ENCODE measurements around the gene TMEM244.
"Not testable (repeated sequence)": the region's sequence is repeated elsewhere in the genome, so short reads cannot be mapped to it uniquely, and the experiment has no call there.

TMEM244 gene, protein sequence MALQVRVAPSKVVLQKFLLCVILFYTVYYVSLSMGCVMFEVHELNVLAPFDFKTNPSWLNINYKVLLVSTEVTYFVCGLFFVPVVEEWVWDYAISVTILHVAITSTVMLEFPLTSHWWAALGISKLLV

DNA sequence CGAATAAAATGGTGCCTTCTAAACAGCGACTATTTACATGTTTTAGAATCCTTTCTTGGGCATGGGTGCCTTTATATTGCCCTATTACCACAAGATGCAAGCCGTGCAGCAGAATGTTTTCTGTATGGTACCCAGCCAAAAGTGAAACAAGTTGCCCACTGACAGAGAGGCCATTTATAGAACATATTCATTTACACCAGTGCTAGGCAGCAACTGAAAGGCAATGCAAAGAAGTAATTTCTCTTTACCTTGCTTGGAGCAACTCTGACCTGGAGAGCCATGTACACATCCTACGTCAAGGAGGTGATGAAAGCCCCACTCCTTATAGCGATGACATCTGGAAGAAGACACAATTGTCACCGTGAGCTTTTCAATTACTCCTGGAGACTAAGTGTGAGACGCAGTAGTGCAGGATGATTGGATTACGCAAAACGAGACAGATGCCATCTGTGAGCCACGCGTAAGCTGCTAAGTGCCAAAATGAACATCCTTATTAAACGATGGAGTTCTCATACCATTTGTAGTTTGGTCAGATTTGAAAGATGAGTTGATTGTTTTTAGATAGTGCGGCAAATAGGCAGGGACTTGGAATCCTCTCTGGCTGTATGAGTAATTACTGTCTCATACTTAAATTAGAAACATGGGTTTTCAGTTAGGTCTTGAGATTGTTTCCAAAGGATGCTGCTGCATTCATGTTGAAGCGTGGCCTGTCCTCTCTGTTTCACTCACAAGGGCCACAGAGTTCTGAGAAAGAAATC lies at the start of gene TMEM244:
TMEM244 (minus strand) TSS at position 408 of the 758 bp plus-strand sequence; CDS start at position 281, 127 bp downstream.
- DNase-seq (ENCODE audit: low read depth): no peak

DNA sequence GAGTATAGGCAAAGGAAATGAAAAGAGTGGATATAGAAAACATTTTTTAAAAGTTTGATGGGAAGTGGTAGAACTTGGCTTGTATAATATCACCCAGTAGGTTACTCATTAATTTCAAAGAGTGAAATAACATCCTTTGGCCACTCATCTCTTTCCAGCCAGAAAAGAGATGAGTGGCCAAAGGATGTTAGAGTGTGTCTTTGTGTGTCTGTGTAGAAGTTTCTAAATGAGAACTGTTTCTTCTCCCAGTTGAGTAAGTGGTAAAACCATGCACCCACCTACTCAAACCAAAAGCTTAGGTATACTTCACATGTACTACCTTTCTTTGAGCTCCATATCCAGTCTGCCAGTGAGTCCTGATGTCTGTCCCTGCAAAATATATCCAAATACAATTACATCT lies 47.7 kb upstream of the TMEM244 start:
- DNase-seq (ENCODE audit: low read depth): no peak

DNA sequence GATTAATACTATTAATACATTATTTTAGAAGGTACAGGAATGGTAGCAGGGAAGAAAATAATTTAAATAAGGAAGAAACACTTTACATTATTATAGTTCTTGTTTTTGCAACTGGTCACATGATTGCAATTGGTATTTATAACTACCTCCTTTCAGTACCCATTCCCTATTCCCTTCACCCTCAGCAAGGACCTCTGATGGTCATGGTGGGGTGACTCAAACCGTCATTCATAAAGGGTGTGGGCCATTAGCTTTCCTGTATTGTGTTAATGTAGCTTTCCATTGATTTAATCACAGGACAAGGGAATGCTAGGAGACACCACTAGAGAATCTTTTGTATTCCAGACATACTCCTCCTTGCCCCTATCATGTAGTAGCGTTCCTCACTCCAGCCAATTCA lies 47.2 kb upstream of the TMEM244 start:
- no peak for DNase-seq (ENCODE audit: low read depth)

DNA sequence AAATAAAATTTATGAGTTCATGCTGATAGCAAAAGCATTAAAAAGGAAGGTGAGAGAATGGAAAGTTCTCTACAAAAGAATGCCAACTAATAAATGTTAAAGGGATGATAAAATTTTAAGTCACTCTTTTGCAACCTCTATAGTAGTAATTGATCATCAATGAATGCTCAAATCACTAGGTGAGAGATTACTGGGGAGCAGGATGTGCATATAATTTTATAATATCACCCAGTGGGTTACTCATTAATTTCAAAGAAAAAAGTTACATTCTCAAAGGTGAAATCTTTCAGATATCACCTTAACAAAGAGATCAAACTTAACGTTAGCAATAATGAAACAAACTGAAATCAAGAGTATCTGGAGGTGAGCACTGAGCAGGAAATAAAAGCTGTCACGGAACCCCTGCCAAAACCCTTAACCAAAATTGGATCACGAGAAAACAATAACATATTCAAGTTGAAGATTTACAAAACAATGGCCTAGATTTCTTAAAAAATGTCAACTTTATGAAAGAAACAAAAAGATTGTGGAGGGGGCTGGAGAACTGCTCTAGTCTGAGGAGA lies 45.5 kb upstream of the TMEM244 start:
- no peak for DNase-seq (ENCODE audit: low read depth)

DNA sequence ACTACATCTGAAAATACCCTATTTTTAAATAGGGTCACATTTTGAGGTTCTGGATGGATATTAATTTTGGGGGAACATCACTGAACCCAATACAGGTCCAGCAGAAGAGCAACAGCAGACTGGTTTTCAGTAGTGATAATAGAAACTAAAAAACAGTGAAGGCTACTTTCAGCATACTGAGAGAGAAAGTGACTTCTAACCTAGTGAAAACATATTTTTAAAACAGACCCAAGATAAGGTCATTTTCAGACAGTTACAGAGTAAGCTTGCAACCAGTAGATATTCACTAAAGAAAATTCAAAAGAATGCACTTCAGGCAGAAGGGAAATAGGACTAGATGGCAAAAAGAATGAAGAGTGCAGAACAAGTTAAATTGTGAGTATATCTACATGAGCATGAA lies 42.0 kb upstream of the TMEM244 start:
- DNase-seq (ENCODE audit: low read depth): no peak

DNA sequence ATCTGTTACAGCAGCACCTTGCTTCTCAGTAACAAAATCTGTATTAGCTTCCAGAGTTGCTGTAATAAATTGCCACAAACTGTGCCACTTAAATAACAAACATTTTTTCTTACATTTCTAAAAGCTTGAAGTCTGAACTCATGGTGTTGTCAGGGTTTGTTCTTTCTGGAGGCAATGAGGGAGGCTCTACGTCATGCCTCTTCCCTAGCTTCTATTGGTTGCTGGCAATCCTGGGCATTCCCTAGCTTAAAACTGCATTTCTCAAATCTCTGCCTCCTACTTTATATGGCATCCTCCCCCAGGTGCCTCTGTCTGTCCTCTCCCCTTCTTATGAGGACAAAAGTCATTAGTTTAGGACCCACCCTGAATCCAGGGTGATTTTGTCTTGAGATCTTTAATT lies 41.6 kb upstream of the TMEM244 start:
- DNase-seq (ENCODE audit: low read depth): no peak

DNA sequence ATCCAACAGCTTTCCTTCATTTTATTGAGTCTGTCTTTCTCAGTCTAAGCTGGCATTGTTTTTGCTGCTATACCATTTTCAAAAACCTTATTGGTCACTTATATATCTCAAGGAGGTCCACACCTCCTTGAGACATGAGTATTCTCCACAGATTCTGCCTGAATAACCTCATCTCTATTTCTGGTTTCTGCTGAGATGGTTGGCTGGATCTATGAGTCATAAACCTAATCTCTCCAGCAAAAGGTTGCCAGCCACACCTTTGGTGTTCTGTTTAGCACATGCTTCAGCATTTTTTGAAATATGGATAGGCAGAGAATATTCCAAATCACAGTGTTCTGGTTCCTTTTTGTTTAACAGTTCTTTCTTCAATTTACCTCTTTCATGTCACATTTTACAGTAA lies 40.8 kb upstream of the TMEM244 start:
- no peak for DNase-seq (ENCODE audit: low read depth)

DNA sequence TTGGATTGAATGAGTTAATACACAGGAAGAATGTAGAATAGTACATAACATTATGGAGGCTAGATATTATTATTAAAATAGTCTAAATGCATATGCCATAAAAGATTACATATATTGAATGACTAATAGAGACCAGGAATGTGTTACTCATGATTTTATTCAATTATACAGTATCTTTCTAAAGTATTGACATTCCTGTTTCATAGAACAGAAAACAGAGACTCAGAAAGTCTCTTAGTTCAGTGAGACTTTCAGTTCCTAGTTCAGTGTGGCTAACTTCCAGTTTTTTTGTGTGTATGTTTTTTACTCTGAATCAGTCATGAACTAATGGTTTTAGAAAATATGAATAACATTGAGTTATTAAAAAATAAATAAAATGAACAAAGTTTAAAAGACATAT lies 34.6 kb upstream of the TMEM244 start:
- no peak for DNase-seq (ENCODE audit: low read depth)

DNA sequence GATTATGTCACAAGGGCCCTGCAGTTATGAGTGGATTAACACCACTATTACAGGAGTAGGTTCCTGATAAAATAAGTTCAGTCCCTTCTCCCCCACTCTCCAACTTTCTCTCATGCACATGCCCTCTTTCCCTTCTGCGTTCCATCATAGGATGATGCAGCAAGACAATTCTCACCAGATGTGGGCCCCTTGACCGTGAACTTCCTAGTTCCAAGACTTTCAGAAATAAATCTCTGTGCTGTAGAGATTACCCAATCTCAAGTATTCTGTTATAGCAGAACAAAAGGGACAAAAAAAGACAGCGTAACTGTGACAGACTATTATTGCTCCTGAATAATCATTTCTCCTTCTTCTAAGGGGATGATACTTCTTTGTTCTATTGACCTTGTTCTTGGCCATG lies 33.8 kb upstream of the TMEM244 start:
- DNase-seq (ENCODE audit: low read depth): no peak

DNA sequence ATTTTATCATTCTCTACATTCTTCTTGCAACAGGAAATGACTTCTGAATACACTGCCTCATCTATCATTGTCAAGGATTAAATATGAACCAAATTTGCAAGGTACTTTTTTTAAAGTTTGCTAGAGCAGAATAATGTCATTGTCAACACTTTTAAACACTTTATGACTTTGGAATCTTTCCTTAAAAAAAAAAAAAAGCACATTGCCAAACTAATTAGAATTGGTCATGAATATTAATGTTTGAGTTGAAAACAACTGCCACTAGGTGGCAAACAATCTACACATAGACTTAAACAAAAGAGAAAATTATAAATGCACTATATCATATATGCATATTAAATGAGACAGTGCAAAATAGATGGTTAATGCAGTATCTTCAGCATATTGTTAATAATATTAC lies 32.5 kb upstream of the TMEM244 start:
- DNase-seq (ENCODE audit: low read depth): no peak

DNA sequence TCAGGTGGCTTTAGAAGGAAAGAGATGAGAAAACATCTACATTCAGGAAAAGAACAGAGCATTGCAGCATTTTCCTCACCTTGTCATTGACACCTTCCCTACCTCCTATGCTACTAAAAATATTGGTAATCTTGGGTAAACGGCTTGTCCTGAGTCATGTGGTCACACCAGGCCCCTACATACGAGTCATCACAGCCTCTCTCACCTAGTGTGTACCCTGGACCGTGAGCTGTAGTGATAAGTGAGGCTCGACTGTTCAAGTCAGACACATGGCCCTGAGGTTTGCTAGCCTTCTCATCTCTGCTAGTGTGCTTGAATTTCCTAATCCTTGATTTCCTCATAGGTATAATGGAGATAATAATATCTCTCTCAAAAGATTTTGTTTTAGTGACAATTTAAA lies 29.6 kb upstream of the TMEM244 start:
- no peak for DNase-seq (ENCODE audit: low read depth)

DNA sequence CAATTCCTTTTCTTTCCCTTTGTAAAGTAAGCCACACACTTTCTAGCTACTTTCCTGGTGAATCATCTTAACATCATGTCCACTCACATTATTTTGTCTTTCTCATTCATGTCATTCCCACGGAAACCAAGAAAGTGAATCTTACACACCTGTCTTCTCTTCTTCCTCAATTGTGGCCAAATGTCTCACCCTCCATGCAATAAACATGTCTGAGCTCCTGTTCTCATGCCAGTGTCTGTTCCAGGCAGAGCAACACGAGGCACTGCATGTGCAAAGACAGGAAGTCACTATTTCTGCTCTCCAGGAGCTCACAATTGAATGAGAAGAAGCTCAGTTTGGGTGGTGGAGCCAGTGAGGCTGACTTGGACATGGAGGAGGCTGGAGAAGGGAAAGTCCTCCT lies 29.0 kb upstream of the TMEM244 start:
- DNase-seq (ENCODE audit: low read depth): no peak

DNA sequence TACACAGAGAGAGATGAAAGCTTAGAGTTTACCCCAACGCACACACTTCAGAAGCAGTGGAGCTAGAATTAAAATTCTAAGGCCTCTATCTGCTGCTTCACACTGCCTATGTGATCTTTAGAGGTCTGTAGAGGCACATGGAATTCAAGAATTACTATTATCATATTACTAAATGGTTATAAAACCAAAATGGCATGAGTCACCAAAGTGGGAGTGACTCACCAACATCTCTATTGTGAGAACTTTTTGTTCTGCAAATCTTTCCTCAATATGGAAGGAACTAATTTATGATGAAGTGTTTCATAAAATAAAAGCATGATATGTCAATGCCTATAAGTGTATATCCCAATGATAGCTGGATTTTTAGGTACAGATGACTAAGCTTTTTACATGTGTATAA lies 28.5 kb upstream of the TMEM244 start:
- DNase-seq (ENCODE audit: low read depth): no peak

DNA sequence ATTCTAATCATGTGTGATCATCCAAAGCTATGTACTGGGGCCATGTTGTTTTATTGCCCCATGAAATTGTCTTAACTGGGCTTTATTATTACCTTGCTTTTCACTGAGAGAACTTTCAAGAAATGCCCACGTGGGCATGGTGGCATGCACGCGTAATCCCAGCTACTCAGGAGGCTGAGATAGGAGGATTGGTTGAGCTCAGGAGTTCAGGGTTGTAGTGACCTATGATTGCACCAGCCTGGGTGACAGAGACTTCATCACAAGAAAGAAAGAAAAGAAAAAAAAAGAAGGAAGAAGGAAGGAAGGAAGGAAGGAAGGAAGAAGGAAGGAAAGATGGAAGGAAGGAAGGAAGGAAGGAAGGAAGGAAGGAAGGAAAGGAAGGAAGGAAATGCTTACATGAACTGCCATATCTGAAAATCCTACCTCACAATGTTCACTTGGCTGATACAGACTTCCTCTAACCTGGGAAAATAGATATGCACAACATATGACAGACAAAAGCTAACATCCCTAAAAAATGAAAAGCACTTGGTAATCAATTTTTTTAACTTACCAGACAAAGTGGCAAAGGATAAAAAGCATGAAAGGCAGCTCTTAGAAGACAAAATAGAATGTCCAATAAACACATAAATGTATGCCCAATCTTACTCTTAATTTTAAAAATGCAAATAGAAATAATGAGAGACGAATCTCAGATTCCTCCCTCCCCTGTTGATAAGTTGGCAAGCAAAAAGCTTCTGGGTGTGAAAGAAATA lies 25.5 kb upstream of the TMEM244 start:
- no peak for DNase-seq (ENCODE audit: low read depth)

DNA sequence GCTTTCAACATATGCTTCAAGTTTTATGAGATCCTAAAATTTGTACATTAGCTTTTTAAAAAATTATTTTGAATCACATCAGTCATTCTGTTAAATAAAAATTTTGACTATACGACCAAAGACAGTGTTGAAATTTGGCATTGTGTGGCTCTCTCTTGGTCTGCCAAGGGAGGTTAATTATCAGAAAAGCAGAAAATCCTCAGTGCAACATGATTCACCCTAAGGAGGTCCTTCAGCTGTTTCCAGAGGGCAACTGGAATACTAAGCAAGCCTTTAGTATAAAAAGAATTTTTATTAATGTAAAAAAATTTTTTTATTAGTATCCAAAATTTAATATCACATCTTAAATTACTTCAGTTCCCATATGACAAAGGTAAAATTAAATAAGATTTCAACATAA lies 23.1 kb upstream of the TMEM244 start:
- DNase-seq (ENCODE audit: low read depth): no peak

DNA sequence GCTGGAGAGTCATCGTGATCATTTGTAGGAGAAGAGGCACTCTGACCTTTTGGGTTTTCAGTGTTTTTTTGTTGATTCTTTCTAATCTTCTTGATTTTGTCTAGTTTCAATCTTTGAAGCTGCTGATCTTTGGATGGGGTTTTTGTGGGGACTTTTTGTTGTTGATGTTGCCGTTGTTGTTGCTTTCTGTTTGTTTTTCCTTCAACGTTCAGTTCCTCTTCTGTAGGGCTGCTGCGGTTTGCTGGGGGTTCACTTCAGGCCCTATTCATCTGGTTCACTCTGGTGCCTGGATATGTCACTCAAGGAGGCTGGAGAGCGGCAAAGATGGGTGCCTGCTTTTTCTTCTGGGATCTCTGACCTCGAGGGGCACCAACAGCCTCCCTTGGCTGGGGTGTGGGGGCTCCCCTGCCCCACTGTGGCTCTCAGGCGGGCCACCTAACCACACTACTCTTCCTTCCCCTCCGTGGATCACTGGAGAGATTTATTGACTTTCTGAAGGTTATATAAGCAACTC lies 21.5 kb upstream of the TMEM244 start:
- no peak for DNase-seq (ENCODE audit: low read depth)

DNA sequence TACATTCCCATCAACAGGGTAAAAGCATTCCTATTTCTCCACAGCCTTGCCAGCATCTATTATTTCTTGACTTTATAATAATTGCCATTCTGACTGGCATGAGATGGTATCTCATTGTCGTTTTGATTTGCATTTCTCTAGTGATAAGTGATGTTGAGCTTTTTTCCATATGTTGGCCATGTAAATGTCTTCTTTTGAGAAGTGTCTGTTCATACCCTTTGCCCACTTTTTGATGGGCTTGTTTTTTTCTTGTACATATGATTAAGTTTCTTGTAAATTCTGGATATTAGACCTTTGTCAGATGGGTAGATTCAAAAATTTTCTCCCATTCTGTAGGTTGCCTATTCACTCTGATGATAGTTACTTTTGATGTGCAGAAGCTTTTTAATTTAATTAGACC lies 16.8 kb upstream of the TMEM244 start:
- DNase-seq (ENCODE audit: low read depth): not testable (repeated sequence)

DNA sequence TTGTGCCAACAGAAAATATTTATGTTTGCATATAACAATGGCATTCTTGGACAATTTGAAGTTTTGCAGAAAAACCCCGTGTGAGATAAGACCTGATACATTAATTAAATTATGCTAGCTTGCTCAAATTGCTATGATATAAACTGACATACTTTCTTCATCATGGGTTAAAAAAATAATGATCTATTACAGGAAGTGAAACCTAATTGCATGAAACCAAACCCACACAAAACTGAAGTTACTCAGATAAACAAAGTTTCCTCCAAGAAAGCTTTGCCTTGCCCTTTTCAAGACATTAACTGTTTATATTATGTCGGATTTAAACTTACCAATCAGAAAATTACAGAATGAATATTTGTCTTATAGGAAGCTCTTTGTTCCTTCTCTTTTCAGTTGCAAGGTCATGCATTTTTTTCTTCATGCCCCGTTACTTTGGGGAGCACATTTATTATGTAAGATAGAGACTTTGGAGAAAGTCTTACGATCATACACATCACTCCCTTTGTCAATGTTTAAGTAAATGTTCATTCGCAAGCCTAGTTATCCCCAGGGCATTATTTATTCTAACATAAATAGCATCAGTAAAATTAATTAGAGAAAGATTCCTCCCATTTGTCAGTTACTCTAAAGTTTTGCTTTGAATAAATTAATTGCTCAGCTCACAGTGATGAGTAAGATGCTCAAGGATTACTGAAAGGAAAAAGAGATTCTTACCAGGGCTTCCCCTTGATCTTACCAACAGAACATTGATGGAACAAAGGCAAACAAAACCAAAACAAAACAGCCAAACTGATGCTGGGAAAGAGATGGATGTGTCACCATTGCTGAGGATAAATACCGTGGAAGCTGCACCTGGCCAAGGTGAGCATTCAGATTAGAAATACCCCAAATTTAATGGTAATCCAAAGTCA lies 14.8 kb upstream of the TMEM244 start:
- no peak for DNase-seq (ENCODE audit: low read depth)

DNA sequence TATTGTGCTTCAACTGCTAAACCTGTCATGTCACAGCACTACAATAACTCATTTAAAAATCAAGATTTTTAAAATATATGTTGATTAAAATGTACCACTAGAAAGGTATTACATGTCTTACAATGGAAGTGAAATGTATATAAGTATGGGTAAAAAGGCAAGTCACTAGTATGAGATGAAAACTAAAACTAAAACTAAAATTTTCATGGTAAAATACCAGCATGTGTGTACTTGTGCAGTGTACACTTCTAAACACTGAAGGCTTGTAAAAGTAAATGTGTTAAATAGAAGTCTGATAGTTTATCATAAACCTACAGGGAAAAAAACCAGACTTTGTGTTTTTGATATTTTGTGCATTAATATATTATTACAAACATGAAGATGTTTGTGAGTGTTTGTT lies 13.7 kb upstream of the TMEM244 start:
- no peak for DNase-seq (ENCODE audit: low read depth)

DNA sequence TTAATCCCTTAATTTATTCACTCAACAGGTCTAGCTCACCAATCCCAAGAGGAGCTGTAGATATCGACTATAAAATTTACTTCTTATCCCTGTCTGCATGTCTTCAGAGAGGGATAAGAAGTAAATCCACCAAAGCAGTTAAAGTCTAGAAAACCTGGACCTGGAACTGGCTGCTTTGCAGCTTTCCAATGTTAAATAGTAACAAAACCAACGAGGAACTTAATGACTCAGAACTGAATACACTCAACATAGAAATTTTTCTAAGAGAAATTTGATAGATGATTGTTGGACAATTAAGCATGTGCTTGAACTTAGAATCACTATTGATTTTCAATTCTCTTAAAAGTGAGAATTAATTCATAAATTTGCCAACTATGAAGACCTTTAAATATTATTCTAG lies 11.5 kb upstream of the TMEM244 start:
- DNase-seq (ENCODE audit: low read depth): no peak

DNA sequence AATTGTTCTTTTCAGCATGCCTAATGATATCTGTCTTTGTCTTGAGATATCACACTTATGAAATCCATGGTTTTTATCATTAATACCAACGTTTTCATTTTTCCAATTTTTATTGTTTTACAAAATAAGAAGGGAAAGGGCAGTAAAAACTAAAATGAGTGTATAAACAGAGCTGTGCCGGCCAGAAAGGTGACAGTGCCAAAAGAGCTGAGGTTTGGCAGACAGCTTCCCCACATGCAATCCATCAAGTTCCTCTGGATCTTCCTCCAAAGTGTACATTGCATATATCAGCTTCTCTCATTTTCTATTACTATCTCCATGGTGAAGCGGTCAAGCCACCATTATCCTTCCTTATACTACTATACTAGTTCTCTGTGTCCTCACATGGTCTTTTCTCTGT lies 10.1 kb upstream of the TMEM244 start:
- no peak for DNase-seq (ENCODE audit: low read depth)

DNA sequence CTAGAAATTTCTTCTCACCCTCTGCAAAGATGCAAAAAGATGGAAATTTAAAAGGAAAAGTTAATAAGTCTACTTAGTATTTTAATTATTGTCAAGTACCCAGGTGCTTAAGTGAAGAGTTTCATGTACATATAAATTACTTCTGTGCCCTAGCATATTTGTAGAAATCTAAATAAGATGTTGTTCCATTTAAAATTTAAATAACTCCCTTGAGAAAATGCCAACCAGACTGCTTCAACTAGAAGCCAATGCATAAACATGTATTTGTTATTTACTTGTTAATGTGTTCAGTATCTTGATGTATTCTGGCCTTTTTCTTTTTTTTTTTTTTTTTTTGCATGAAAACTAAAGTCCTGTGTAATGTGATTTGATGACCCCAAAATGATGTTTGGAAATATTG lies 6.3 kb upstream of the TMEM244 start:
- no peak for DNase-seq (ENCODE audit: low read depth)
